ENCODE results near the gene REXO5.

DNA sequence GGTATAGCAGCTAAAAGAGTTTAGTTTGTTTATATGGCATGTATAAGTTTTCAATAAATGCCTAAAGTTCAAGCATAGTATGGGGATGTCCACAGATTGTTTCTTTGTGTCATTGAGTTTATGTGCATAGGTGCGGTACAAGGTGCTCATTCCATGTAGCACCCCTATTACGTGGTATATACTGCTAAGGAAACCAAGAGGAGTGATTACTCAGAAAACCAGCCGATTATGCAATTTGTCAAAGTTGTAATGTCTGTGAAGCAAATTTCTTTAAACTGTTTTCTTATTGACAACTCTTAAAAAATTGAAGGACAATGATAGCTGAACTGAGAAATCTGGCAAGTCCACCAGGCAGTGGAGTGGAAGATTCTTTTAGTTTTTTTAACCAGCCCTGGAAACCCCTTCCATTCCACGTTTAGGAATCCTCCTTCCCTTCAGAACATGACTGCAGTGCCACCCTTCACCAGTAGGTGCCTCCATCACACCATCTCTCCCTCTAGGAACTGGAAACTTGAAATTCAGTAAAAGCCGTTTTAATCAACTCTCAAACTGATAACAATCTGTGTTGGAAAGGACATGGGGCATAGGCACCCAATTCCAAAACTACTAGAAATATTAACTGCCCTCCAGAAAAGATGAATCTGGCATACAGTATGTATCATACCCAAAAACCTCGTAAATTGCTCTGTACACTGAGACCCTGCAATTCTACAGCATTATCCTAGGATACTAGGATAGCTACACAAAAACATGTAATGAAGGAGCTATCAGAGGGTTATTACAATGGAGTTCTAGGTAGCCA, 43.5 kb downstream of the REXO5 start:
- TF ChIP-seq, protein P1, sequence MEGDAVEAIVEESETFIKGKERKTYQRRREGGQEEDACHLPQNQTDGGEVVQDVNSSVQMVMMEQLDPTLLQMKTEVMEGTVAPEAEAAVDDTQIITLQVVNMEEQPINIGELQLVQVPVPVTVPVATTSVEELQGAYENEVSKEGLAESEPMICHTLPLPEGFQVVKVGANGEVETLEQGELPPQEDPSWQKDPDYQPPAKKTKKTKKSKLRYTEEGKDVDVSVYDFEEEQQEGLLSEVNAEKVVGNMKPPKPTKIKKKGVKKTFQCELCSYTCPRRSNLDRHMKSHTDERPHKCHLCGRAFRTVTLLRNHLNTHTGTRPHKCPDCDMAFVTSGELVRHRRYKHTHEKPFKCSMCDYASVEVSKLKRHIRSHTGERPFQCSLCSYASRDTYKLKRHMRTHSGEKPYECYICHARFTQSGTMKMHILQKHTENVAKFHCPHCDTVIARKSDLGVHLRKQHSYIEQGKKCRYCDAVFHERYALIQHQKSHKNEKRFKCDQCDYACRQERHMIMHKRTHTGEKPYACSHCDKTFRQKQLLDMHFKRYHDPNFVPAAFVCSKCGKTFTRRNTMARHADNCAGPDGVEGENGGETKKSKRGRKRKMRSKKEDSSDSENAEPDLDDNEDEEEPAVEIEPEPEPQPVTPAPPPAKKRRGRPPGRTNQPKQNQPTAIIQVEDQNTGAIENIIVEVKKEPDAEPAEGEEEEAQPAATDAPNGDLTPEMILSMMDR (IDR thresholded peaks at IDR 0.05; ENCODE audit: low read depth, low read length, poor library complexity, severe bottlenecking) = peak; percentile 96
- no peak for TF ChIP-seq EZH2phosphoT487 (IDR thresholded peaks at IDR 0.05; ENCODE audit: borderline replicate concordance, low read length)
